Measurements from ENCODE around the gene ERFL.

ERFL gene

GRCh38 chr19:41897820-41898219 lies 30.4 kb downstream of the ERFL start:
- no peak overlapping the region for H3K4me3 ChIP-seq (ENCODE audit: low read depth in 1 of 2, low read length in 2 of 2)
- H3K4me1 ChIP-seq (ENCODE audit: control insufficient read depth in 1 of 2, insufficient read depth in 2 of 2, low read length in 2 of 2) = no peaks in the 10 kb centered on the region
- H3K27me3 ChIP-seq (ENCODE audit: low read depth, low read length) = no peaks in the 10 kb centered on the region
- no peaks in the 10 kb centered on the region for H3K9me3 ChIP-seq (ENCODE audit: control insufficient read depth in 1 of 2, low read length in 2 of 2)
- H3K36me3 ChIP-seq (ENCODE audit: control insufficient read depth in 1 of 2, insufficient read depth in 2 of 2, low read length in 2 of 2) = peaks cover 51 to 82% of the 10 kb centered on the region in 2 donors
- H3K27ac ChIP-seq (ENCODE audit: low read length) = no peak overlapping the region

DNA sequence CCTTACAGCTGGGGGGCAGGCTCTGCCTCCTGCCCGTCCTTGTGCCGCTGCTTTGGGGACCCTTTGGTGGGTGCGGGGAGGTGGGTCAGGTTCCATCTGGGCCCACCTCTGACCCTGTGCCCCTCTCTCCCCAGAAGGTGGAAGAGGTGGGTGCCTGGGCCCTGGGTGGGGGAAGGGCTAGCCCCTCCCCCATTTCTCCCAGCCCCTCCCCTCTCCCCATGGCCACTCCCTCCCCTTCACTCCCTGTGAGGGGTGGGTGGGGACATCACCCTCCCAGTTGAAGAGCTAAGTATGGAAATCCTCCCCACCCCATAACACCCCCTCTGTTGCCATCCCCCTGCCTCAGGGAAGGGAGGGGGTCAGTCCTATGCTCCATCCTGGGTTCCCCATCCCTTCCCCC lies 31.1 kb downstream of the ERFL start:
- H3K27ac ChIP-seq (ENCODE audit: low read length) = no peak overlapping the region
- H3K36me3 ChIP-seq (ENCODE audit: control insufficient read depth in 1 of 2, insufficient read depth in 2 of 2, low read length in 2 of 2) = peaks cover 52 to 82% of the 10 kb centered on the region in 2 donors
- H3K27me3 ChIP-seq (ENCODE audit: low read depth, low read length) = no peaks in the 10 kb centered on the region
- no peak overlapping the region for H3K4me3 ChIP-seq (ENCODE audit: low read depth in 1 of 2, low read length in 2 of 2)
- no peaks in the 10 kb centered on the region for H3K4me1 ChIP-seq (ENCODE audit: control insufficient read depth in 1 of 2, insufficient read depth in 2 of 2, low read length in 2 of 2)
- no peaks in the 10 kb centered on the region for H3K9me3 ChIP-seq (ENCODE audit: control insufficient read depth in 1 of 2, low read length in 2 of 2)

- Histone ChIP-seq H3K9me3 (ENCODE audit: control insufficient read depth in 1 of 2, low read length in 2 of 2) (no peaks in the 10 kb centered on the region), H3K4me1 (ENCODE audit: control insufficient read depth in 1 of 2, insufficient read depth in 2 of 2, low read length in 2 of 2) (no peaks in the 10 kb centered on the region), H3K36me3 (ENCODE audit: control insufficient read depth in 1 of 2, insufficient read depth in 2 of 2, low read length in 2 of 2) (peaks cover 50 to 82% of the 10 kb centered on the region in 2 donors), H3K27ac (ENCODE audit: low read length) (no peak overlapping the region), H3K4me3 (ENCODE audit: low read depth in 1 of 2, low read length in 2 of 2) (no peak overlapping the region), H3K27me3 (ENCODE audit: low read depth, low read length) (no peaks in the 10 kb centered on the region)
Measured at GRCh38 chr19:41896581-41896942, 31.7 kb downstream of the ERFL start.

GRCh38 chr19:41895745-41896580 lies 32.3 kb downstream of the ERFL start:
- no peaks in the 10 kb centered on the region for H3K9me3 ChIP-seq (ENCODE audit: control insufficient read depth in 1 of 2, low read length in 2 of 2)
- no peak overlapping the region for H3K4me3 ChIP-seq (ENCODE audit: low read depth in 1 of 2, low read length in 2 of 2)
- H3K36me3 ChIP-seq (ENCODE audit: control insufficient read depth in 1 of 2, insufficient read depth in 2 of 2, low read length in 2 of 2) = peaks cover 47 to 79% of the 10 kb centered on the region in 2 donors
- H3K27me3 ChIP-seq (ENCODE audit: low read depth, low read length) = no peaks in the 10 kb centered on the region
- no peaks in the 10 kb centered on the region for H3K4me1 ChIP-seq (ENCODE audit: control insufficient read depth in 1 of 2, insufficient read depth in 2 of 2, low read length in 2 of 2)
- H3K27ac ChIP-seq (ENCODE audit: low read length) = no peak overlapping the region

GRCh38 chr19:41894350-41894749 lies 33.9 kb downstream of the ERFL start:
- no peaks in the 10 kb centered on the region for H3K9me3 ChIP-seq (ENCODE audit: control insufficient read depth in 1 of 2, low read length in 2 of 2)
- H3K27me3 ChIP-seq (ENCODE audit: low read depth, low read length) = no peaks in the 10 kb centered on the region
- peaks cover 39 to 74% of the 10 kb centered on the region in 2 donors for H3K36me3 ChIP-seq (ENCODE audit: control insufficient read depth in 1 of 2, insufficient read depth in 2 of 2, low read length in 2 of 2)
- no peak overlapping the region for H3K27ac ChIP-seq (ENCODE audit: low read length)
- H3K4me3 ChIP-seq (ENCODE audit: low read depth in 1 of 2, low read length in 2 of 2) = no peak overlapping the region
- no peaks in the 10 kb centered on the region for H3K4me1 ChIP-seq (ENCODE audit: control insufficient read depth in 1 of 2, insufficient read depth in 2 of 2, low read length in 2 of 2)

- no peak overlapping the region for H3K4me3 ChIP-seq (ENCODE audit: low read depth in 1 of 2, low read length in 2 of 2)
- no peaks in the 10 kb centered on the region for H3K4me1 ChIP-seq (ENCODE audit: control insufficient read depth in 1 of 2, insufficient read depth in 2 of 2, low read length in 2 of 2)
- H3K36me3 ChIP-seq (ENCODE audit: control insufficient read depth in 1 of 2, insufficient read depth in 2 of 2, low read length in 2 of 2) = peaks cover 38 to 74% of the 10 kb centered on the region in 2 donors
- no peaks in the 10 kb centered on the region for H3K9me3 ChIP-seq (ENCODE audit: control insufficient read depth in 1 of 2, low read length in 2 of 2)
- H3K27me3 ChIP-seq (ENCODE audit: low read depth, low read length) = no peaks in the 10 kb centered on the region
- H3K27ac ChIP-seq (ENCODE audit: low read length) = no peak overlapping the region
Measured at GRCh38 chr19:41893899-41894298, 34.4 kb downstream of the ERFL start.

GRCh38 chr19:41892173-41892902 lies 35.9 kb downstream of the ERFL start:
- Histone ChIP-seq H3K27me3 (ENCODE audit: low read depth, low read length) (no peaks in the 10 kb centered on the region), H3K27ac (ENCODE audit: low read length) (no peak overlapping the region), H3K4me3 (ENCODE audit: low read depth in 1 of 2, low read length in 2 of 2) (no peak overlapping the region), H3K9me3 (ENCODE audit: control insufficient read depth in 1 of 2, low read length in 2 of 2) (no peaks in the 10 kb centered on the region), H3K4me1 (ENCODE audit: control insufficient read depth in 1 of 2, insufficient read depth in 2 of 2, low read length in 2 of 2) (no peaks in the 10 kb centered on the region), H3K36me3 (ENCODE audit: control insufficient read depth in 1 of 2, insufficient read depth in 2 of 2, low read length in 2 of 2) (peaks cover 32 to 66% of the 10 kb centered on the region in 2 donors)

DNA sequence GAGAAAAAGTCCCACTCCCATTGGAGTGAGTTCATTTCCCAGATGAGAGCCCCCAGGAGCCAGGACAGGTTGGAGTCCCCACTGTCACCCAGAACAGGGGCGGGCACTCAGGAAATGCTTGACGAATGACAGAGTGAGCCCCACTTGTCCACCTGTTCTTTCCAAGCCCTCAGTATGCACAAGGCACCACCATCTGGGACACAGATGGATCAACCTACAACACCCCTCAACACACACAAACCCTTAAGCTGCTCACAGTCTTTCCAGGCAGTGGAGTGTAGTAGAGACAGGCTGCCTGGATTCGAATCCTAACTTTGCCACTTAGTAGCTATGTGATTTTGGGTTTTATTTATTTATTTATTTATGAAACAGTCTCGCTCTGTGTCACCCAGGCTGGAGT lies 37.3 kb downstream of the ERFL start:
- Histone ChIP-seq H3K4me1 (ENCODE audit: control insufficient read depth in 1 of 2, insufficient read depth in 2 of 2, low read length in 2 of 2) (peaks cover 0 to 13% of the 10 kb centered on the region in 2 donors), H3K9me3 (ENCODE audit: control insufficient read depth in 1 of 2, low read length in 2 of 2) (no peaks in the 10 kb centered on the region), H3K36me3 (ENCODE audit: control insufficient read depth in 1 of 2, insufficient read depth in 2 of 2, low read length in 2 of 2) (peaks cover 31 to 63% of the 10 kb centered on the region in 2 donors), H3K27me3 (ENCODE audit: low read depth, low read length) (no peaks in the 10 kb centered on the region), H3K27ac (ENCODE audit: low read length) (no peak overlapping the region), H3K4me3 (ENCODE audit: low read depth in 1 of 2, low read length in 2 of 2) (no peak overlapping the region)

DNA sequence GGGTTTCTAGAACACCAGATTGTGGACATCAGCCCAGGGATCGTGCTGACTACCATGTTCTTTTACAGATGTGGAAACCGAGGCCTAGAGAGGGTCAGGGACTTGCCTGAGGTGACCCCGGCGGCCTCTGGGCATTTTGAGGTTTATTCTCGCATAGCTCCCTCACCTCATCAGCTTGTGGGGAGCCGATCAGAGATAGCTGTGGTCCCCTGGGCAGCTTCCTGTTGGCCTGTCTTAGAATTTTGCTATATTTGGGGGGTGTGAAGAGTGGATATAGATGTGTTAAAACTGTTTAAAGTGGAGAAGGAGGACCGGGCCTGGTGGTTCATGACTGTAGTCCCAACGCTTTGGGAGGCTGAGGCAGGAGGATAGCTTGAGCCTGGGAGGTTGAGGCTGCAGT lies 38.4 kb downstream of the ERFL start:
- H3K9me3 ChIP-seq (ENCODE audit: control insufficient read depth in 1 of 2, low read length in 2 of 2) = no peaks in the 10 kb centered on the region
- H3K27ac ChIP-seq (ENCODE audit: low read length) = no peak overlapping the region
- H3K36me3 ChIP-seq (ENCODE audit: control insufficient read depth in 1 of 2, insufficient read depth in 2 of 2, low read length in 2 of 2) = peaks cover 24 to 53% of the 10 kb centered on the region in 2 donors
- no peak overlapping the region for H3K4me3 ChIP-seq (ENCODE audit: low read depth in 1 of 2, low read length in 2 of 2)
- H3K4me1 ChIP-seq (ENCODE audit: control insufficient read depth in 1 of 2, insufficient read depth in 2 of 2, low read length in 2 of 2) = peaks cover 3 to 16% of the 10 kb centered on the region in 2 donors
- H3K27me3 ChIP-seq (ENCODE audit: low read depth, low read length) = no peaks in the 10 kb centered on the region

GRCh38 chr19:41888926-41889325 lies 39.3 kb downstream of the ERFL start:
- H3K27ac ChIP-seq (ENCODE audit: low read length) = no peak overlapping the region
- no peaks in the 10 kb centered on the region for H3K9me3 ChIP-seq (ENCODE audit: control insufficient read depth in 1 of 2, low read length in 2 of 2)
- no peak overlapping the region for H3K4me3 ChIP-seq (ENCODE audit: low read depth in 1 of 2, low read length in 2 of 2)
- peaks cover 15 to 43% of the 10 kb centered on the region in 2 donors for H3K36me3 ChIP-seq (ENCODE audit: control insufficient read depth in 1 of 2, insufficient read depth in 2 of 2, low read length in 2 of 2)
- H3K27me3 ChIP-seq (ENCODE audit: low read depth, low read length) = no peaks in the 10 kb centered on the region
- peaks cover 7 to 21% of the 10 kb centered on the region in 2 donors for H3K4me1 ChIP-seq (ENCODE audit: control insufficient read depth in 1 of 2, insufficient read depth in 2 of 2, low read length in 2 of 2)

- peaks cover 13 to 40% of the 10 kb centered on the region in 2 donors for H3K36me3 ChIP-seq (ENCODE audit: control insufficient read depth in 1 of 2, insufficient read depth in 2 of 2, low read length in 2 of 2)
- peaks cover 7 to 28% of the 10 kb centered on the region in 2 donors for H3K4me1 ChIP-seq (ENCODE audit: control insufficient read depth in 1 of 2, insufficient read depth in 2 of 2, low read length in 2 of 2)
- no peak overlapping the region for H3K27ac ChIP-seq (ENCODE audit: low read length)
Measured at GRCh38 chr19:41887711-41888382, 40.4 kb downstream of the ERFL start.

More at GRCh38 chr19:41887711-41888382, 40.4 kb downstream of the ERFL start:
- Histone ChIP-seq H3K9me3 (ENCODE audit: control insufficient read depth in 1 of 2, low read length in 2 of 2) (no peaks in the 10 kb centered on the region), H3K4me3 (ENCODE audit: low read depth in 1 of 2, low read length in 2 of 2) (no peak overlapping the region), H3K27me3 (ENCODE audit: low read depth, low read length) (no peaks in the 10 kb centered on the region)
